ENCODE measurements around the gene CBR1.

CBR1 gene

GRCh38 chr21:36053715-36054062 lies 16.1 kb upstream of the CBR1 start:
- Histone ChIP-seq H3K27ac (no peak overlapping the region), H3K36me3 (peaks cover 93% of the 10 kb centered on the region), H3K4me3 (ENCODE audit: low read depth, low read length) (no peak overlapping the region), H3K9me3 (ENCODE audit: severe bottlenecking) (no peaks in the 10 kb centered on the region), H3K27me3 (ENCODE audit: insufficient read depth, low read depth, severe bottlenecking) (no peaks in the 10 kb centered on the region)
- TF ChIP-seq, protein P1, sequence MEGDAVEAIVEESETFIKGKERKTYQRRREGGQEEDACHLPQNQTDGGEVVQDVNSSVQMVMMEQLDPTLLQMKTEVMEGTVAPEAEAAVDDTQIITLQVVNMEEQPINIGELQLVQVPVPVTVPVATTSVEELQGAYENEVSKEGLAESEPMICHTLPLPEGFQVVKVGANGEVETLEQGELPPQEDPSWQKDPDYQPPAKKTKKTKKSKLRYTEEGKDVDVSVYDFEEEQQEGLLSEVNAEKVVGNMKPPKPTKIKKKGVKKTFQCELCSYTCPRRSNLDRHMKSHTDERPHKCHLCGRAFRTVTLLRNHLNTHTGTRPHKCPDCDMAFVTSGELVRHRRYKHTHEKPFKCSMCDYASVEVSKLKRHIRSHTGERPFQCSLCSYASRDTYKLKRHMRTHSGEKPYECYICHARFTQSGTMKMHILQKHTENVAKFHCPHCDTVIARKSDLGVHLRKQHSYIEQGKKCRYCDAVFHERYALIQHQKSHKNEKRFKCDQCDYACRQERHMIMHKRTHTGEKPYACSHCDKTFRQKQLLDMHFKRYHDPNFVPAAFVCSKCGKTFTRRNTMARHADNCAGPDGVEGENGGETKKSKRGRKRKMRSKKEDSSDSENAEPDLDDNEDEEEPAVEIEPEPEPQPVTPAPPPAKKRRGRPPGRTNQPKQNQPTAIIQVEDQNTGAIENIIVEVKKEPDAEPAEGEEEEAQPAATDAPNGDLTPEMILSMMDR (IDR thresholded peaks at IDR 0.05; ENCODE audit: low read depth, low read length), result no peak
- no peak for DNase-seq

DNA sequence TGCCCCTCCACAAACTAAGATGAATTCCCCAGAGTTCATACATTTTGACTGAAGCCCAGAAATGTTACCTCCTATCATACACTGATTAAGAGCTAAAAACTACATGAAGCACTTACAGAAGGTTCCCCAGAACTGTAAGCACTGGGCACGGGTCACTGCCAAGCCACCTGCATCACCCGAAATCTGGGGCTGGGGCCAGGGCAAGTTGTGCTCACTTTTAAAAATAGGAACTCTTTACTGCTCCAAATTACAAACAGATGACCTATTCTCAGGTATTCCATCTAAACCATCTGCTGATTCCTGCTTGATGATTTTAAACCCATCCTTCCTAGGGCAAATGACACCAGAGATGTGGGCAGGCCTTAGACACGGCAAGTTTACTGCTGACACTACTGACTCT lies 14.3 kb upstream of the CBR1 start:
- no peak overlapping the region for H3K4me3 ChIP-seq (ENCODE audit: low read depth, low read length)
- H3K9me3 ChIP-seq (ENCODE audit: severe bottlenecking), result no peaks in the 10 kb centered on the region
- peaks cover 78% of the 10 kb centered on the region for H3K36me3 ChIP-seq
- TF ChIP-seq, protein P1 (IDR thresholded peaks at IDR 0.05; ENCODE audit: low read depth, low read length), result no peak
- no peaks in the 10 kb centered on the region for H3K27me3 ChIP-seq (ENCODE audit: insufficient read depth, low read depth, severe bottlenecking)
- DNase-seq, result no peak
- no peak overlapping the region for H3K27ac ChIP-seq

- Histone ChIP-seq H3K4me3 (ENCODE audit: low read depth, low read length) (peak overlapping the region; percentile 88), H3K36me3 (peaks cover 42% of the 10 kb centered on the region), H3K9me3 (ENCODE audit: severe bottlenecking) (no peaks in the 10 kb centered on the region), H3K27me3 (ENCODE audit: insufficient read depth, low read depth, severe bottlenecking) (no peaks in the 10 kb centered on the region), H3K27ac (peak overlapping the region; percentile 91)
- DNase-seq, result peak; percentile 71
- TF ChIP-seq, protein P1 (IDR thresholded peaks at IDR 0.05; ENCODE audit: low read depth, low read length), result no peak
These were observed 10.0 kb upstream of the CBR1 start for GRCh38 chr21:36059823-36060158.

DNA sequence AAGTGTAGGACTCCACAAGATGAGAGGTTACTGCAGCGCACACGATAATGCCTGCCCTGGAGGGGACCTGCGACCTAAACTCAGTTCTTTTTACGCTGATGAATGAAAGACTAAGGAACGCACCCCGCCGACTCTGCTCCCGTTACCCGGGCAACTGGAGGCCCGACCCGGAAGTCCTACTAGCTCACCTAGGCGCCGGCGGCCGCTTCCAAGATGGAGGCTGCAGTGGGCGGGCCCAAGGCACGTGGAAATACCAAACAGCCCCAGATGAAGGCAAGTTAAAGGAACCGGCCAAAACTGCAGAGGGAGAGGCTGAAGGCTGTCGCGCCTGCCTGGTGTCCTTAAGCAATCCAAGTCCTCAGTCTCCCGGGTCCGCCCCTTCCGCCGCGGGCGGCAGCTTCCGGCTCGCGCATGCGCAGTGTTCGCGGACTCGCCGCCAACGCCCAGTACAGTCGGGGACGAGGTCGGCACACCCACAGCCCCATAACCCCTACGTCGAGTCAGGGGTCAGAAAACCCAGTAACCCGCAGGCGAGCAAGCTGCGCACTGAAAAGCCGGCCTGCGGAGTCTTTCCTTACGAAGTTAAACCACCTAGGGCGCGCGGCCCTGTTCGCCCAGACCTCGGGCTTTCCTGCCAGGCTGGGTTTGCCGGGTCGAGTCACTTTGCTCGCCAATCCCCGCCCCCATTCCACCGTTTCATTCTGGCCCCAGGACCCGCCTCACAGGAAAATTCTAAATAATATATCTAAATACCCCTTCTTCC lies 9.5 kb upstream of the CBR1 start, which contains the start of gene SETD4:
Gene SETD4 (minus strand): TSS at position 368 of the 763 bp plus-strand sequence. CDS start 1,638 bp downstream, outside the sequence.
- peak; percentile 97 for DNase-seq
- TF ChIP-seq, protein P1 (IDR thresholded peaks at IDR 0.05; ENCODE audit: low read depth, low read length), result no peak
- peak within 1 kb of the TSS; percentile 88 for H3K4me3 ChIP-seq (ENCODE audit: low read depth, low read length)
- H3K27ac ChIP-seq, result peak within 1 kb of the TSS; percentile 91
- H3K9me3 ChIP-seq (ENCODE audit: severe bottlenecking), result no peaks in the 10 kb centered on the region
- peaks cover 37% of the 10 kb centered on the region for H3K36me3 ChIP-seq
- H3K27me3 ChIP-seq (ENCODE audit: insufficient read depth, low read depth, severe bottlenecking), result no peaks in the 10 kb centered on the region

GRCh38 chr21:36061445-36061844 lies 8.4 kb upstream of the CBR1 start:
- no peak for DNase-seq
- H3K4me3 ChIP-seq (ENCODE audit: low read depth, low read length), result no peak overlapping the region
- H3K27me3 ChIP-seq (ENCODE audit: insufficient read depth, low read depth, severe bottlenecking), result no peaks in the 10 kb centered on the region
- no peak overlapping the region; the same call in 1 of the 2 replicates for H3K27ac ChIP-seq
- peaks cover 26% of the 10 kb centered on the region for H3K36me3 ChIP-seq
- TF ChIP-seq, protein P1 (IDR thresholded peaks at IDR 0.05; ENCODE audit: low read depth, low read length), result no peak
- no peaks in the 10 kb centered on the region for H3K9me3 ChIP-seq (ENCODE audit: severe bottlenecking)

All from WERI-Rb-1 (cell line).